SK-N-SH (cell line): ENCODE results near the gene NTPCR. TPM values are rescaled to one million over a fixed set of nuclear protein-coding genes. Genes with fewer than 3 reads are reported as not detected.

Experiments
- CTCF ChIA-PET: fragments of 300-600, 350-600 bp; formaldehyde crosslinking; extraction: SDS; loops from one replicate; lab custom pipeline; 2021; lab: Yijun Ruan, JAX
- POLR2A ChIA-PET: fragments of 350-600 bp; sonication (Branson Sonifier 250); formaldehyde crosslinking; extraction: SDS; loops from one replicate; lab custom pipeline; 2020; ENCODE audit warnings: antibody characterized with exemption, inconsistent platforms; lab: Yijun Ruan, JAX
- DNase-seq: peaks from one replicate; pipeline ENCODE4 v3.0.0; 2012
- H2AFZ ChIP-seq: fragments of 200-600 bp; sonication (generic); 2 replicates; pipeline ENCODE4 v1.8.1; 2016; ENCODE audit warnings: antibody characterized with exemption, mild to moderate bottlenecking, low read depth
- H3F3A ChIP-seq: fragments of 200-600 bp; sonication (generic); replicated peaks from 2 replicates; pipeline ENCODE3; 2016; ENCODE audit warnings: antibody characterized with exemption, mild to moderate bottlenecking; ENCODE audit not compliant: insufficient read depth
- H3K27ac ChIP-seq, 2 experiments: fragments of 200-500 bp in 1 of 2; fragments of 200-600 bp in 1 of 2; sonication (Bioruptor generic) in 1 of 2; sonication (generic), shearing (Covaris generic) in 1 of 2; 2 replicates each; pipeline versions ENCODE4 v1.5.1 to v1.6.1; 2014 to 2016; ENCODE audit warnings: low read depth in 2 of 2, inconsistent platforms in 1 of 2, low read length in 1 of 2, mild to moderate bottlenecking in 1 of 2, mixed read lengths in 1 of 2
- H3K27me3 ChIP-seq: fragments of 200-600 bp; sonication (generic), shearing (Covaris generic); 2 replicates; pipeline ENCODE4 v1.6.1; 2016; ENCODE audit warnings: mixed run types; ENCODE audit not compliant: insufficient read depth
- H3K36me3 ChIP-seq, 2 experiments: fragments of 200-500 bp in 1 of 2; fragments of 200-600 bp in 1 of 2; sonication (Bioruptor generic) in 1 of 2; sonication (generic) in 1 of 2; replicated peaks in 1 of 2; 2 replicates each; pipeline versions ENCODE3 to v1.5.1; 2014 to 2016; ENCODE audit warnings: low read length in 1 of 2, mild to moderate bottlenecking in 1 of 2; ENCODE audit not compliant: insufficient read depth in 2 of 2, control insufficient read depth in 1 of 2
- H3K4me1 ChIP-seq, 2 experiments: fragments of 200-500 bp in 1 of 2; fragments of 200-600 bp in 1 of 2; sonication (Bioruptor generic) in 1 of 2; sonication (generic), shearing (Covaris generic) in 1 of 2; 2 replicates each; pipeline versions ENCODE4 v1.5.1 to v1.6.1; 2014 to 2016; ENCODE audit warnings: low read depth in 1 of 2, low read length in 1 of 2, mixed run types in 1 of 2; ENCODE audit not compliant: insufficient read depth in 2 of 2, control insufficient read depth in 1 of 2
- H3K4me2 ChIP-seq: fragments of 200-600 bp; sonication (generic), shearing (Covaris generic); 2 replicates; pipeline ENCODE4 v1.6.1; 2017; ENCODE audit warnings: mixed run types
- H3K4me3 ChIP-seq, 2 experiments: fragments of 200-500 bp in 1 of 2; fragments of 200-600 bp in 1 of 2; sonication (Bioruptor generic) in 1 of 2; sonication (generic), shearing (Covaris generic) in 1 of 2; 2 replicates each; pipeline versions ENCODE4 v1.5.1 to v1.8.1; 2014 to 2016; ENCODE audit warnings: low read depth in 2 of 2, inconsistent platforms in 1 of 2, low read length in 1 of 2, mild to moderate bottlenecking in 1 of 2, mixed read lengths in 1 of 2, moderate library complexity in 1 of 2
- H3K79me2 ChIP-seq: fragments of 200-600 bp; sonication (generic); 2 replicates; pipeline ENCODE4 v1.8.1; 2017; ENCODE audit warnings: mild to moderate bottlenecking; ENCODE audit not compliant: insufficient read depth
- H3K9ac ChIP-seq: fragments of 200-600 bp; sonication (generic); 2 replicates; pipeline ENCODE4 v1.6.1; 2017; ENCODE audit warnings: mixed run types
- H3K9me2 ChIP-seq: fragments of 200-600 bp; sonication (generic); 2 replicates; pipeline ENCODE4 v1.6.1; 2017; ENCODE audit warnings: mixed run types
- H3K9me3 ChIP-seq: fragments of 200-600 bp; sonication (generic); 2 replicates; pipeline ENCODE4 v1.6.1; 2017; ENCODE audit warnings: mixed run types, mild to moderate bottlenecking, moderate library complexity
- H4K20me1 ChIP-seq: fragments of 200-600 bp; sonication (generic); 2 replicates; pipeline ENCODE4 v1.6.1; 2017; ENCODE audit warnings: mild to moderate bottlenecking, mixed run types; ENCODE audit not compliant: insufficient read depth
- ELF1 ChIP-seq: IDR thresholded peaks from 2 replicates; pipeline ENCODE4 v1.4.0; 2012
- FOSL2 ChIP-seq: IDR thresholded peaks from 2 replicates; pipeline ENCODE4 v1.4.0; 2012; ENCODE audit warnings: low read depth, mild to moderate bottlenecking, moderate library complexity, borderline replicate concordance
- MXI1 ChIP-seq: IDR thresholded peaks from 2 replicates; pipeline ENCODE4 v1.6.1; 2012; ENCODE audit warnings: mild to moderate bottlenecking, low read depth, low read length, improper control_type of control experiment
- NRF1 ChIP-seq: IDR thresholded peaks from 2 replicates; pipeline ENCODE4 v1.6.1; 2012; ENCODE audit warnings: low read depth, mild to moderate bottlenecking, low read length
- WGBS: methylation state at CpG from one replicate; pipeline ENCODE4 v1.1.6; 2017; ENCODE audit warnings: low lambda C conversion rate; 5-methylcytosine and 5-hydroxymethylcytosine counted together
- polyA plus RNA-seq, 3 experiments: library from polyadenylated mRNA; depleted of rRNA; stranded (reverse); fragments of >200 nt; gene quantifications; 2 replicates each; pipeline ENCODE4 v1.2.3, GENCODE V29; 2012
- TF ChIP-seq, protein P1 (sequence below): IDR thresholded peaks from 2 replicates; pipeline ENCODE4 v1.6.1; 2012; ENCODE audit warnings: mild to moderate bottlenecking, low read depth, low read length, moderate library complexity
- TF ChIP-seq, protein P2 (sequence below): fragments of 150-350 bp; IDR thresholded peaks from 2 replicates; pipeline ENCODE4 v1.6.1; 2016; ENCODE audit warnings: mild to moderate bottlenecking, low read depth, low read length
- TF ChIP-seq, protein P3 (sequence below): IDR thresholded peaks from 2 replicates; pipeline ENCODE4 v1.4.0; 2012; ENCODE audit warnings: low read depth
- TF ChIP-seq, protein P4 (sequence below): IDR thresholded peaks from 2 replicates; pipeline ENCODE4; 2012

The NTPCR gene
- polyA plus RNA-seq, 1 of the 3 experiments (the other 2 are of a cell fraction), result 20.8 TPM

DNA sequence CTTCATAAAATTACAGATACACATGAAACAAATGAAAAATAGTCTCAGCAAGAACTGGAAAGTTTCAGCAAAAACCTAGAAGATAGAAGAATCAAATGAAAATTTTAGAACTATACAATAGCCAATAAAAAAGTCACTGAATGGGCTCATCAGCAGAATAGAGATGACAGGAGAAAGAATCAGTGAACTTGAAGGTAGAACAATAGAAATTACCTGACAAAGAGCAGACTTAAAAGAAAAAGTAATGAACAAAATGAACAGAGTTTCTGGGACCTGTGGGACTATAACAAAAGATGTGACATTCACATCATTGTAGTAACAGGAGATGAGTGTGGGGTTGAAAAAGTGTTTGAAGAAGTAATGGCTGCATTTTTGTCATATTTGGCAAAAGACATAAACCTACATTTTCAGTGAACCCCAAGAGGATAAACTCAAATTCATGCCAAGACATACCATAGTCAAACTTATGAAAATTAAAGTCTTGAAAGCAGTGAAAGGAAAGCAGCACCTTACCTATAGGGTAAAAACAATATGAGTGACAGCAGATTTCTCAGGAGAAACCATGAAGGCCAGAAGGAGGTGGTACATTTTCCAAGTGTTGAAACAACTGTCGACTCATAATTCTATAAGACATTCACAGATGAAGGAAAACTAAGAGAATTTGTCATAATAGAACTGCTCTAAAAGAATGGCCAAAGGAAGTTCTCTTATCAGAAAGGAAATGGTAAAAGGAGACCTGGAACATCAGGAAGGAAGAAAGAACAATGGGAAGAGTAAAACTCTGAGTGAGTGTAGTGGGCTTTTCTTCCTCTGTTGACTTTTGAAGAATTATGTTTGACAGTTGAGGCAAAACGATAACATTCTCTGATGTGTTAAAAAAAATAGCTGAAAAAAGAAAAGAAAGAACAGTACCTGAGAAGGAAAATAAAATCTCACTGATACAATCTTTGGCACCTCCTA is 23.5 kb downstream of the NTPCR start:
- CTCF ChIA-PET, result interaction anchor here (1.5 kb wide), 1 partner anchor 9 kb away, joined by 3 read pairs; no protein-coding TSS in a partner anchor

More for the DNA sequence above, 23.5 kb downstream of the NTPCR start:
- Histone ChIP-seq H3K9ac (no peak overlapping the region), H3K79me2 (no peaks in the 10 kb centered on the region), H3K36me3 (peaks cover 49 to 81% of the 10 kb centered on the region in 2 experiments), H3K9me2 (no peaks in the 10 kb centered on the region), H4K20me1 (no peaks in the 10 kb centered on the region), H3K4me2 (no peak overlapping the region), H3K9me3 (peaks cover 11% of the 10 kb centered on the region), H3K4me1 (peaks cover 0 to 20% of the 10 kb centered on the region in 2 experiments; a peak in 2 of 4 replicates), H2AFZ (no peak overlapping the region), H3F3A (no peaks in the 10 kb centered on the region), H3K27me3 (no peaks in the 10 kb centered on the region), H3K4me3 (no peak overlapping the region), H3K27ac (no peak overlapping the region)
- POLR2A ChIA-PET, result no interaction called here
- no peak for TF ChIP-seq NRF1
- TF ChIP-seq, protein P1, sequence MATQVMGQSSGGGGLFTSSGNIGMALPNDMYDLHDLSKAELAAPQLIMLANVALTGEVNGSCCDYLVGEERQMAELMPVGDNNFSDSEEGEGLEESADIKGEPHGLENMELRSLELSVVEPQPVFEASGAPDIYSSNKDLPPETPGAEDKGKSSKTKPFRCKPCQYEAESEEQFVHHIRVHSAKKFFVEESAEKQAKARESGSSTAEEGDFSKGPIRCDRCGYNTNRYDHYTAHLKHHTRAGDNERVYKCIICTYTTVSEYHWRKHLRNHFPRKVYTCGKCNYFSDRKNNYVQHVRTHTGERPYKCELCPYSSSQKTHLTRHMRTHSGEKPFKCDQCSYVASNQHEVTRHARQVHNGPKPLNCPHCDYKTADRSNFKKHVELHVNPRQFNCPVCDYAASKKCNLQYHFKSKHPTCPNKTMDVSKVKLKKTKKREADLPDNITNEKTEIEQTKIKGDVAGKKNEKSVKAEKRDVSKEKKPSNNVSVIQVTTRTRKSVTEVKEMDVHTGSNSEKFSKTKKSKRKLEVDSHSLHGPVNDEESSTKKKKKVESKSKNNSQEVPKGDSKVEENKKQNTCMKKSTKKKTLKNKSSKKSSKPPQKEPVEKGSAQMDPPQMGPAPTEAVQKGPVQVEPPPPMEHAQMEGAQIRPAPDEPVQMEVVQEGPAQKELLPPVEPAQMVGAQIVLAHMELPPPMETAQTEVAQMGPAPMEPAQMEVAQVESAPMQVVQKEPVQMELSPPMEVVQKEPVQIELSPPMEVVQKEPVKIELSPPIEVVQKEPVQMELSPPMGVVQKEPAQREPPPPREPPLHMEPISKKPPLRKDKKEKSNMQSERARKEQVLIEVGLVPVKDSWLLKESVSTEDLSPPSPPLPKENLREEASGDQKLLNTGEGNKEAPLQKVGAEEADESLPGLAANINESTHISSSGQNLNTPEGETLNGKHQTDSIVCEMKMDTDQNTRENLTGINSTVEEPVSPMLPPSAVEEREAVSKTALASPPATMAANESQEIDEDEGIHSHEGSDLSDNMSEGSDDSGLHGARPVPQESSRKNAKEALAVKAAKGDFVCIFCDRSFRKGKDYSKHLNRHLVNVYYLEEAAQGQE, result no peak
- TF ChIP-seq FOSL2, result no peak
- TF ChIP-seq, protein P2, sequence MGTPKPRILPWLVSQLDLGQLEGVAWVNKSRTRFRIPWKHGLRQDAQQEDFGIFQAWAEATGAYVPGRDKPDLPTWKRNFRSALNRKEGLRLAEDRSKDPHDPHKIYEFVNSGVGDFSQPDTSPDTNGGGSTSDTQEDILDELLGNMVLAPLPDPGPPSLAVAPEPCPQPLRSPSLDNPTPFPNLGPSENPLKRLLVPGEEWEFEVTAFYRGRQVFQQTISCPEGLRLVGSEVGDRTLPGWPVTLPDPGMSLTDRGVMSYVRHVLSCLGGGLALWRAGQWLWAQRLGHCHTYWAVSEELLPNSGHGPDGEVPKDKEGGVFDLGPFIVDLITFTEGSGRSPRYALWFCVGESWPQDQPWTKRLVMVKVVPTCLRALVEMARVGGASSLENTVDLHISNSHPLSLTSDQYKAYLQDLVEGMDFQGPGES, result no peak
- no peak for TF ChIP-seq ELF1
- TF ChIP-seq, protein P3, sequence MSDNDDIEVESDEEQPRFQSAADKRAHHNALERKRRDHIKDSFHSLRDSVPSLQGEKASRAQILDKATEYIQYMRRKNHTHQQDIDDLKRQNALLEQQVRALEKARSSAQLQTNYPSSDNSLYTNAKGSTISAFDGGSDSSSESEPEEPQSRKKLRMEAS, result no peak
- TF ChIP-seq, protein P4, sequence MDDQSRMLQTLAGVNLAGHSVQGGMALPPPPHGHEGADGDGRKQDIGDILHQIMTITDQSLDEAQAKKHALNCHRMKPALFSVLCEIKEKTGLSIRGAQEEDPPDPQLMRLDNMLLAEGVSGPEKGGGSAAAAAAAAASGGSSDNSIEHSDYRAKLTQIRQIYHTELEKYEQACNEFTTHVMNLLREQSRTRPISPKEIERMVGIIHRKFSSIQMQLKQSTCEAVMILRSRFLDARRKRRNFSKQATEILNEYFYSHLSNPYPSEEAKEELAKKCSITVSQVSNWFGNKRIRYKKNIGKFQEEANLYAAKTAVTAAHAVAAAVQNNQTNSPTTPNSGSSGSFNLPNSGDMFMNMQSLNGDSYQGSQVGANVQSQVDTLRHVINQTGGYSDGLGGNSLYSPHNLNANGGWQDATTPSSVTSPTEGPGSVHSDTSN, result no peak
- no peak for TF ChIP-seq MXI1
- 88% methylated on average over 2 of the region's 2 CpGs for WGBS
- DNase-seq, result no peak
